A549 (cell line): ENCODE results near the gene MAGEH1.
"Not testable (repeated sequence)": the region's sequence is repeated elsewhere in the genome, so short reads cannot be mapped to it uniquely, and the experiment has no call there.

Source experiments
- CTCF ChIP-seq: fragments of >200 bp; sonication (Bioruptor Twin); formaldehyde crosslinking; IDR thresholded peaks from 3 replicates; pipeline ENCODE4 v1.5.1; 2016
- ELK1 ChIP-seq: fragments of 150-350 bp; IDR thresholded peaks from 2 replicates; pipeline ENCODE4 v1.6.1; 2014; ENCODE audit warnings: low read depth, mild to moderate bottlenecking, low read length
- EP300 ChIP-seq, 2 experiments: fragments of >200 bp; sonication (Bioruptor Twin); formaldehyde crosslinking; IDR thresholded peaks; 2 replicates in 1 of 2; 3 replicates in 1 of 2; pipeline ENCODE4 v1.6.1; 2016 to 2017
- MYC ChIP-seq: IDR thresholded peaks from 2 replicates; pipeline ENCODE4 v1.6.1; 2012; ENCODE audit warnings: mild to moderate bottlenecking, inconsistent platforms, low read length, improper control_type of control experiment, borderline replicate concordance
- RCOR1 ChIP-seq: fragments of 150-350 bp; IDR thresholded peaks from 2 replicates; pipeline ENCODE4 v1.6.1; 2014; ENCODE audit warnings: antibody characterized with exemption, low read length, low read depth
- RFX5 ChIP-seq: fragments of 450-650 bp; IDR thresholded peaks from 2 replicates; pipeline ENCODE4 v1.7.1; 2014; ENCODE audit warnings: antibody characterized with exemption, mild to moderate bottlenecking, moderate library complexity
- USF2 ChIP-seq: fragments of 450-650 bp; IDR thresholded peaks from 2 replicates; pipeline ENCODE4 v1.6.1; 2014; ENCODE audit warnings: antibody characterized with exemption

DNA sequence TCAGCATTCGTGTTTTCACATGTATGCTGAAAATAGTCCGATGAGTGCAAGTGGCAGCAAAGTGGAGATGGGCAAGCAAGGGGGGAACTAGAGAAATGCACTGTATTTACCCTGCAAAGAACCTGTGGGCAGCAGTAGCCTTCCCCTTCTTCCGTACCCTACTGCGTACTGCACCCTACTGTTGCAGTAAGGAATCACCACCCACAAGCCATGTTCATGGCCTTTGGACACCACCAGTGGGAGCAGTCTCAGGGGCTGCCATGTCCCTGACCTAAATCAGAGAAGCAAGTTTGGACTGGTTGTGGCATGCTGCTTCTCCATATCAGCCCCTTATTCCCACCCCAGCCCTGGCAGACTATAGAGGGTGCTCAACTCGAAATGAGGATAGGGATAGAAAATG lies 12.1 kb downstream of the MAGEH1 start:
- not testable (repeated sequence) for TF ChIP-seq CTCF; RCOR1; ELK1; USF2; EP300 (IDR thresholded peaks at IDR 0.05); MYC; RFX5
